Measurements from ENCODE around the gene YBX3.

- no peak for TF ChIP-seq EP300 (IDR thresholded peaks at IDR 0.05; ENCODE audit: borderline replicate concordance)
- TF ChIP-seq CREB1 (IDR thresholded peaks at IDR 0.05; ENCODE audit: low read depth) = no peak
- TF ChIP-seq EGR1 (IDR thresholded peaks at IDR 0.05) = no peak
- no peak for TF ChIP-seq FOXM1 (IDR thresholded peaks at IDR 0.05; ENCODE audit: borderline replicate concordance, low read depth)
- no peak for TF ChIP-seq MAX (IDR thresholded peaks at IDR 0.05)
- TF ChIP-seq REST (IDR thresholded peaks at IDR 0.05; ENCODE audit: low read depth) = no peak
These were observed 21.9 kb downstream of the YBX3 start for GRCh38 chr12:10701131-10701681.
